Posterior cingulate gyrus (tissue), 11 donors: ENCODE data around the gene LILRB5.
"Not testable (repeated sequence)": the region's sequence is repeated elsewhere in the genome, so short reads cannot be mapped to it uniquely, and the experiment has no call there.

Source experiments
- DNase-seq, 10 donors: peaks; one replicate each; pipeline versions ENCODE4 v3.0.0 to v3.0.0-alpha.2; 2020 to 2021; ENCODE audit warnings: mixed read lengths in 3 of 10
- intact Hi-C: fragments of 100-400 bp; cut with DNase I; formaldehyde crosslinking; loops from one replicate; pipeline ENCODE4 v1.15.1; 2023

The LILRB5 gene

GRCh38 chr19:54257116-54257480, at the start of gene LILRB5:
Gene LILRB5, minus strand, starts transcription at chr19:54257273. Its CDS starts 80 bp downstream, at chr19:54257193.
- intact Hi-C loops, result no loop called here
- DNase-seq, result peak in 1 of 10 donors; percentile 33

- intact Hi-C loops, result no loop called here
- no peak for DNase-seq
Measured at GRCh38 chr19:54305141-54305540, 48.1 kb upstream of the LILRB5 start.

- DNase-seq, result no peak
- intact Hi-C loops, result no loop called here
Measured at GRCh38 chr19:54302257-54302656, 45.2 kb upstream of the LILRB5 start.

GRCh38 chr19:54299515-54299914, 42.4 kb upstream of the LILRB5 start:
- intact Hi-C loops, result no loop called here
- no peak for DNase-seq

GRCh38 chr19:54299126-54299498, 42.0 kb upstream of the LILRB5 start:
- no peak for DNase-seq
- intact Hi-C loops, result no loop called here

- DNase-seq, result no peak
- intact Hi-C loops, result no loop called here
Measured at GRCh38 chr19:54298357-54299125, 41.5 kb upstream of the LILRB5 start.

GRCh38 chr19:54297759-54298305, 40.8 kb upstream of the LILRB5 start:
- DNase-seq, result no peak
- intact Hi-C loops, result no loop called here

GRCh38 chr19:54294539-54294938, 37.5 kb upstream of the LILRB5 start:
- intact Hi-C loops, result no loop called here
- no peak for DNase-seq

- DNase-seq, intact Hi-C loops: not testable (repeated sequence)
Measured at GRCh38 chr19:54289160-54289559, 32.1 kb upstream of the LILRB5 start.

- intact Hi-C loops, result no loop called here
- no peak for DNase-seq
Measured at GRCh38 chr19:54287456-54287855, 30.4 kb upstream of the LILRB5 start.

GRCh38 chr19:54286283-54286682, 29.2 kb upstream of the LILRB5 start:
- DNase-seq, intact Hi-C loops: not testable (repeated sequence)

- intact Hi-C loops, DNase-seq: not testable (repeated sequence)
Measured at GRCh38 chr19:54285427-54286056, 28.5 kb upstream of the LILRB5 start.

GRCh38 chr19:54282686-54283470, 25.8 kb upstream of the LILRB5 start:
- DNase-seq, result no peak
- intact Hi-C loops, result no loop called here

- DNase-seq, intact Hi-C loops: not testable (repeated sequence)
Measured at GRCh38 chr19:54281729-54282075, 24.6 kb upstream of the LILRB5 start.

- intact Hi-C loops, result no loop called here
- no peak for DNase-seq
Measured at GRCh38 chr19:54281007-54281728, 24.1 kb upstream of the LILRB5 start, which contains the start of gene LILRB2. Gene LILRB2, minus strand, starts transcription at chr19:54281110. Its CDS starts 614 bp downstream, at chr19:54280496.

GRCh38 chr19:54280441-54280840, 23.4 kb upstream of the LILRB5 start:
- intact Hi-C loops, DNase-seq: not testable (repeated sequence)

- DNase-seq, intact Hi-C loops: not testable (repeated sequence)
Measured at GRCh38 chr19:54280025-54280424, 23.0 kb upstream of the LILRB5 start.

- DNase-seq, result no peak
- intact Hi-C loops, result no loop called here
Measured at GRCh38 chr19:54279406-54279962, 22.4 kb upstream of the LILRB5 start.

- DNase-seq, intact Hi-C loops: not testable (repeated sequence)
Measured at GRCh38 chr19:54278571-54279195, 21.6 kb upstream of the LILRB5 start.
